GM19023 (cell line): Measurements from ENCODE around the gene SLC6A1.

ENCODE experiments used
- ATAC-seq: cut with Tn5 transposase; IDR thresholded peaks from one replicate; pipeline ENCODE4 v1.9.1; 2021; ENCODE audit warnings: mild to moderate bottlenecking, moderate library complexity; ENCODE audit not compliant: unreplicated experiment

SLC6A1 gene

GRCh38 chr3:10970306-10970960 lies 22.1 kb upstream of the SLC6A1 start:
- ATAC-seq: no peak

- ATAC-seq: no peak
Observed at GRCh38 chr3:10972072-10972782, 20.3 kb upstream of the SLC6A1 start.

- no peak for ATAC-seq
Observed at GRCh38 chr3:10973046-10973595, 19.4 kb upstream of the SLC6A1 start.

- ATAC-seq: no peak
Observed at GRCh38 chr3:10974131-10974530, 18.4 kb upstream of the SLC6A1 start.

GRCh38 chr3:10974746-10975375 lies 17.7 kb upstream of the SLC6A1 start:
- no peak for ATAC-seq

- no peak for ATAC-seq
Observed at GRCh38 chr3:10975695-10976234, 16.8 kb upstream of the SLC6A1 start.

GRCh38 chr3:10976770-10977169 lies 15.8 kb upstream of the SLC6A1 start:
- no peak for ATAC-seq

GRCh38 chr3:10977892-10978510 lies 14.5 kb upstream of the SLC6A1 start:
- ATAC-seq: no peak

GRCh38 chr3:10978956-10979355 lies 13.6 kb upstream of the SLC6A1 start:
- no peak for ATAC-seq

- ATAC-seq: no peak
Observed at GRCh38 chr3:10980312-10980711, 12.2 kb upstream of the SLC6A1 start.

- ATAC-seq: no peak
Observed at GRCh38 chr3:10981031-10981430, 11.5 kb upstream of the SLC6A1 start.

GRCh38 chr3:10981961-10982360 lies 10.6 kb upstream of the SLC6A1 start:
- ATAC-seq: no peak

- ATAC-seq: no peak
Observed at GRCh38 chr3:10982782-10983181, 9.8 kb upstream of the SLC6A1 start.

- no peak for ATAC-seq
Observed at GRCh38 chr3:10983219-10983916, 9.2 kb upstream of the SLC6A1 start.

GRCh38 chr3:10984371-10984896 lies 8.1 kb upstream of the SLC6A1 start:
- no peak for ATAC-seq

- no peak for ATAC-seq
Observed at GRCh38 chr3:10985181-10985580, 7.4 kb upstream of the SLC6A1 start.

- ATAC-seq: no peak
Observed at GRCh38 chr3:10986592-10986991, 6.0 kb upstream of the SLC6A1 start.

GRCh38 chr3:10988001-10988665 lies 4.4 kb upstream of the SLC6A1 start:
- ATAC-seq: no peak

GRCh38 chr3:10988991-10989484 lies 3.5 kb upstream of the SLC6A1 start:
- ATAC-seq: no peak
